ENCODE measurements around the gene SRCAP. TPM values are rescaled to one million over a fixed set of nuclear protein-coding genes. Genes with fewer than 3 reads are reported as not detected.

The SRCAP gene
- total and polyA plus RNA-seq, 2 of the 8 experiments (the other 6 are each of a cell fraction or from before 2014, with no cell fraction given): 5.5 to 54.3 TPM

- Histone ChIP-seq H2AFZ (ENCODE audit: low read length) (no peak overlapping the region), H4K91ac (replicated peaks; ENCODE audit: insufficient read length, low read length) (no peak overlapping the region), H2BK15ac (ENCODE audit: low read length) (no peak overlapping the region), H2BK120ac (replicated peaks; ENCODE audit: low read depth, low read length) (no peak overlapping the region), H3K23ac (ENCODE audit: insufficient read length) (no peak overlapping the region), H2BK12ac (ENCODE audit: low read depth, low read length) (no peak overlapping the region), H3K18ac (ENCODE audit: extremely low read depth, low read length) (no peak overlapping the region), H4K8ac (ENCODE audit: extremely low read depth, insufficient read depth, low read length) (no peak overlapping the region), H3K4me3 (ENCODE audit: extremely low read depth in 1 of 4, insufficient read depth in 2 of 4, low read depth in 3 of 4, low read length in 4 of 4) (no peak overlapping the region), H3K9me3 (ENCODE audit: insufficient read depth in 2 of 2, low read depth in 1 of 2, low read length in 1 of 2) (no peaks in the 10 kb centered on the region), H2AK5ac (ENCODE audit: low read depth, low read length) (no peak overlapping the region), H3K27ac (ENCODE audit: low read depth, low read length) (no peak overlapping the region), H2BK20ac (ENCODE audit: low read length) (no peak overlapping the region), H3K14ac (ENCODE audit: insufficient read length) (no peak overlapping the region), H3K27me3 (replicated peaks in 1 of 4; ENCODE audit: control insufficient read depth in 3 of 4, extremely low read depth in 1 of 4, insufficient read depth in 3 of 4, low read length in 3 of 4) (peaks cover 6 to 64% (median 40%) of the 10 kb centered on the region in 4 experiments), H3K9ac (replicated peaks in 1 of 4; ENCODE audit: extremely low read depth in 1 of 4, low read depth in 3 of 4, low read length in 3 of 4) (no peak overlapping the region), H3K4ac (replicated peaks; ENCODE audit: insufficient read length, low read depth, low read length) (no peak overlapping the region), H2BK5ac (ENCODE audit: low read depth, low read length) (no peak overlapping the region), H3K56ac (replicated peaks; ENCODE audit: insufficient read length, low read depth, low read length) (no peak overlapping the region), H3K79me2 (ENCODE audit: control insufficient read depth in 1 of 2, insufficient read depth in 2 of 2, low read length in 2 of 2) (no peaks in the 10 kb centered on the region), H3K79me1 (ENCODE audit: low read depth, low read length) (no peaks in the 10 kb centered on the region), H4K20me1 (replicated peaks in 1 of 2; ENCODE audit: control insufficient read depth in 1 of 2, insufficient read depth in 2 of 2, low read length in 2 of 2) (peaks cover 14 to 56% of the 10 kb centered on the region in 2 experiments), H3K36me3 (ENCODE audit: control insufficient read depth in 2 of 4, insufficient read depth in 4 of 4, low read length in 3 of 4) (peaks cover 0 to 11% (median 2%) of the 10 kb centered on the region in 4 experiments; a peak in 3 of 8 replicates), H3K4me2 (ENCODE audit: insufficient read depth in 1 of 2, low read depth in 2 of 2, low read length in 2 of 2) (no peak overlapping the region), H3K23me2 (ENCODE audit: low read depth, low read length) (peaks cover 10% of the 10 kb centered on the region; the same call in 1 of the 2 replicates), H3K4me1 (replicated peaks in 1 of 4; ENCODE audit: control insufficient read depth in 3 of 4, insufficient read depth in 4 of 4, low read length in 3 of 4) (peaks cover 2 to 10% (median 5%) of the 10 kb centered on the region in 4 experiments; a peak in 6 of 7 replicates), H4K5ac (ENCODE audit: insufficient read length, low read depth, low read length) (no peak overlapping the region)
- 96% methylated on average over 13 of the region's 17 CpGs; no CpG with 5 or more reads in 1 of the 2 experiments for WGBS, 2 experiments (ENCODE audit: extremely low coverage in 1 of 2, insufficient coverage in 1 of 2, insufficient read length in 1 of 2, insufficient replicate concordance in 2 of 2, low coverage in 1 of 2, low lambda C conversion rate in 2 of 2, missing lambda C conversion rate in 1 of 2)
- no peak for DNase-seq (ENCODE audit: low read depth in 1 of 2, low spot score in 2 of 2)
- POLR2A ChIA-PET (ENCODE audit: partially characterized antibody): interaction anchor here (0.6 to 1.2 kb wide), 2 partner anchors 10 to 15 kb away, joined by 3 to 4 read pairs; no protein-coding TSS in a partner anchor
- CTCF ChIA-PET (ENCODE audit: partially characterized antibody): interaction anchor here (1.0 kb wide), 1 partner anchor 31 kb away, joined by 4 read pairs; no protein-coding TSS in a partner anchor
- FAIRE-seq: no peak
- TF ChIP-seq SIN3A (conservative IDR thresholded peaks at IDR 0.05 in 1 of 2, IDR thresholded peaks at IDR 0.05 in 1 of 2; ENCODE audit: low read depth in 1 of 2, low read length in 2 of 2) (no peak), BACH1 (IDR thresholded peaks at IDR 0.05; ENCODE audit: low read length) (no peak), PHF8 (conservative IDR thresholded peaks at IDR 0.05; ENCODE audit: low read depth, low read length) (no peak), MAX (IDR thresholded peaks at IDR 0.05) (no peak), HDAC2 (IDR thresholded peaks at IDR 0.05; ENCODE audit: borderline replicate concordance in 1 of 2, low read depth in 2 of 2, low read length in 2 of 2) (no peak), KDM4A (IDR thresholded peaks at IDR 0.05; ENCODE audit: low read depth, low read length, severe bottlenecking) (no peak), HDAC6 (IDR thresholded peaks at IDR 0.05; ENCODE audit: low read depth, low read length) (no peak), BRCA1 (IDR thresholded peaks at IDR 0.05; ENCODE audit: low read depth, low read length) (no peak), ASH2L (IDR thresholded peaks at IDR 0.05; ENCODE audit: low read length) (no peak), SIX5 (IDR thresholded peaks at IDR 0.05; ENCODE audit: low read depth, low read length) (no peak), CBX8 (IDR thresholded peaks at IDR 0.05; ENCODE audit: borderline replicate concordance, low read depth, low read length) (no peak), GABPA (IDR thresholded peaks at IDR 0.05; ENCODE audit: borderline replicate concordance, insufficient read depth, low read length) (no peak), RAD21 (IDR thresholded peaks at IDR 0.05 in 1 of 2, conservative IDR thresholded peaks at IDR 0.05 in 1 of 2; ENCODE audit: low read depth in 2 of 2, low read length in 2 of 2) (no peak)
Observed at GRCh38 chr16:30662449-30662848, 36.5 kb upstream of the SRCAP start.

Measured in H1 (cell line).